MM.1S (cell line): Measurements from ENCODE around the gene PCSK1N.

Source experiments
- DNase-seq: peaks from one replicate; pipeline ENCODE4 v3.0.0-alpha.2; 2015
- H2AFZ ChIP-seq: fragments of 300-600 bp; sonication (generic); 2 replicates; pipeline ENCODE4 v1.6.0; 2016; ENCODE audit warnings: antibody characterized with exemption, low read length
- H3F3A ChIP-seq: fragments of 300-600 bp; sonication (generic); 2 replicates; pipeline ENCODE4 v1.6.1; 2016; ENCODE audit warnings: mild to moderate bottlenecking, antibody characterized with exemption, low read length, moderate library complexity, mixed read lengths; ENCODE audit not compliant: insufficient read depth
- H3K27ac ChIP-seq: fragments of 300-600 bp; sonication (generic); 2 replicates; pipeline ENCODE4 v1.5.1; 2016; ENCODE audit warnings: mild to moderate bottlenecking, low read length
- H3K27me3 ChIP-seq: fragments of 300-600 bp; sonication (generic); replicated peaks from 2 replicates; pipeline ENCODE4 v1.6.0; 2016; ENCODE audit warnings: low read length; ENCODE audit not compliant: insufficient read depth
- H3K36me3 ChIP-seq: fragments of 300-600 bp; sonication (generic); replicated peaks from 2 replicates; pipeline ENCODE4 v1.6.1; 2016; ENCODE audit warnings: mild to moderate bottlenecking, low read length, mixed read lengths; ENCODE audit not compliant: insufficient read depth
- H3K4me1 ChIP-seq: fragments of 300-600 bp; sonication (generic); 2 replicates; pipeline ENCODE4 v1.6.1; 2016; ENCODE audit warnings: low read length, mixed read lengths
- H3K4me2 ChIP-seq: fragments of 300-600 bp; sonication (generic); 2 replicates; pipeline ENCODE4 v1.6.0; 2016; ENCODE audit warnings: low read depth, low read length
- H3K4me3 ChIP-seq: fragments of 300-600 bp; sonication (generic); 2 replicates; pipeline ENCODE4 v1.5.1; 2016; ENCODE audit warnings: low read length, mixed read lengths
- H3K79me2 ChIP-seq: fragments of 300-600 bp; sonication (generic); 2 replicates; pipeline ENCODE4 v1.6.1; 2016; ENCODE audit warnings: mixed run types, low read length, mixed read lengths
- H3K9ac ChIP-seq: fragments of 300-600 bp; sonication (generic); 2 replicates; pipeline ENCODE4 v1.6.1; 2016; ENCODE audit warnings: low read length, mixed read lengths
- H3K9me2 ChIP-seq: fragments of 300-600 bp; sonication (generic); replicated peaks from 2 replicates; pipeline ENCODE4 v1.6.1; 2016; ENCODE audit warnings: mild to moderate bottlenecking, low read length, mixed read lengths; ENCODE audit not compliant: insufficient read depth
- H3K9me3 ChIP-seq: fragments of 300-600 bp; sonication (generic); replicated peaks from 2 replicates; pipeline ENCODE4 v1.6.1; 2016; ENCODE audit warnings: mild to moderate bottlenecking, low read length, mixed read lengths; ENCODE audit not compliant: insufficient read depth
- H4K20me1 ChIP-seq: fragments of 300-600 bp; sonication (generic); 2 replicates; pipeline ENCODE4 v1.6.1; 2016; ENCODE audit warnings: mild to moderate bottlenecking, low read length, moderate library complexity, mixed read lengths; ENCODE audit not compliant: insufficient read depth
- EZH2 ChIP-seq: fragments of 300-600 bp; sonication (generic); optimal IDR thresholded peaks from 2 replicates; pipeline ENCODE3; 2017; ENCODE audit warnings: low read depth, mild to moderate bottlenecking, antibody characterized with exemption, low read length, mixed read lengths
- EZH2phosphoT487 ChIP-seq: fragments of 300-600 bp; sonication (generic); IDR thresholded peaks from 2 replicates; pipeline ENCODE4 v1.6.1; 2018; ENCODE audit warnings: antibody characterized with exemption, low read length
- TF ChIP-seq, protein P1 (sequence below): fragments of 300-600 bp; sonication (generic); IDR thresholded peaks from 2 replicates; pipeline ENCODE4 v1.5.1; 2016; ENCODE audit warnings: antibody characterized with exemption, low read length, mixed read lengths

PCSK1N gene

DNA sequence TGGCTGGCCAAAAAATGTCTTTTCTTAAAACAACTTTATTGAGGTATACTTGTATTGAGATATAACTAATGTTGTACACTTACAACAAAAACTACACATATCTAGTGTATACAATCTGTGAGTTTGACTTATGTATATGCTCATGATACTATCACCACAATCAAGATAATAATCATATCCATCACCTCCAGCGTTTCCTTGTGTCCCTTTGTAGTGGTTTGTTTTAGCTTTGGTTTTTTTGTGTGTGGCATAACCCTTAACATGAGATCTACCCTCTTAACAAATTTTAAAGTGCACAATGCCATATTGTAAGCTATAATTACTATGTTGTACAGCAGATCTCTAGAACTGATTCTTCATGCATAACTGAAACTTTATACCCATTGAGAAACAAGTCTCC, 13.4 kb upstream of the PCSK1N start:
- H3K4me3 ChIP-seq = no peak overlapping the region
- H3K4me1 ChIP-seq = no peaks in the 10 kb centered on the region

DNA sequence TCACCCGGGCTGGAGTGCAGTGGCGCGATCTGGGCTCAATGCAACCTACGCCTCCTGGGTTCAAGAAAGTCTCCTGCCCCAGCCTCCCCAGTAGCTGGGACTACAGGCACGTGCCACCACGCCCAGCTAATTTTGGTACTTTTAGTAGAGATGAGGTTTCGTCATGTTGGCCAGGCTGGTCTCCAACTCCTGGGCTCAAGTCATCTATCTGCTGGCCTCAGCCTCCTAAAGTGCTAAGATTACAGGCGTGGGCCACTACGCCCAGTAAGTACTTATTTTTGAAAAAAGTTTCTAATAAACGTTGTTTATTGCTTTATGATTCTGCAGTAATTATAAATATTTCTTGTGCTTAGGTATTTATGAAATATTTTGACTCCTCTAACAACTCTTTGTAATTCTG, 4.3 kb upstream of the PCSK1N start:
- Histone ChIP-seq H4K20me1 (no peaks in the 10 kb centered on the region), H3K4me2 (no peak overlapping the region), H3K27me3 (no peaks in the 10 kb centered on the region), H3F3A (no peaks in the 10 kb centered on the region), H3K4me1 (no peaks in the 10 kb centered on the region), H3K4me3 (no peak overlapping the region), H3K9ac (no peak overlapping the region), H2AFZ (no peak overlapping the region), H3K79me2 (no peaks in the 10 kb centered on the region), H3K9me2 (no peaks in the 10 kb centered on the region), H3K27ac (no peak overlapping the region), H3K9me3 (no peaks in the 10 kb centered on the region), H3K36me3 (no peaks in the 10 kb centered on the region)
- TF ChIP-seq EZH2phosphoT487 (no peak), EZH2 (no peak)
- TF ChIP-seq, protein P1, sequence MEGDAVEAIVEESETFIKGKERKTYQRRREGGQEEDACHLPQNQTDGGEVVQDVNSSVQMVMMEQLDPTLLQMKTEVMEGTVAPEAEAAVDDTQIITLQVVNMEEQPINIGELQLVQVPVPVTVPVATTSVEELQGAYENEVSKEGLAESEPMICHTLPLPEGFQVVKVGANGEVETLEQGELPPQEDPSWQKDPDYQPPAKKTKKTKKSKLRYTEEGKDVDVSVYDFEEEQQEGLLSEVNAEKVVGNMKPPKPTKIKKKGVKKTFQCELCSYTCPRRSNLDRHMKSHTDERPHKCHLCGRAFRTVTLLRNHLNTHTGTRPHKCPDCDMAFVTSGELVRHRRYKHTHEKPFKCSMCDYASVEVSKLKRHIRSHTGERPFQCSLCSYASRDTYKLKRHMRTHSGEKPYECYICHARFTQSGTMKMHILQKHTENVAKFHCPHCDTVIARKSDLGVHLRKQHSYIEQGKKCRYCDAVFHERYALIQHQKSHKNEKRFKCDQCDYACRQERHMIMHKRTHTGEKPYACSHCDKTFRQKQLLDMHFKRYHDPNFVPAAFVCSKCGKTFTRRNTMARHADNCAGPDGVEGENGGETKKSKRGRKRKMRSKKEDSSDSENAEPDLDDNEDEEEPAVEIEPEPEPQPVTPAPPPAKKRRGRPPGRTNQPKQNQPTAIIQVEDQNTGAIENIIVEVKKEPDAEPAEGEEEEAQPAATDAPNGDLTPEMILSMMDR = no peak
- DNase-seq = no peak

More for the DNA sequence above, 13.4 kb upstream of the PCSK1N start:
- no peaks in the 10 kb centered on the region for H3K79me2 ChIP-seq
- H3F3A ChIP-seq = no peaks in the 10 kb centered on the region
- no peak overlapping the region for H3K9ac ChIP-seq
- H3K27ac ChIP-seq = no peak overlapping the region
- TF ChIP-seq, protein P1 = no peak
- no peak for TF ChIP-seq EZH2phosphoT487
- no peak for TF ChIP-seq EZH2
- no peaks in the 10 kb centered on the region for H3K27me3 ChIP-seq
- no peaks in the 10 kb centered on the region for H3K9me3 ChIP-seq
- H3K4me2 ChIP-seq = no peak overlapping the region
- H4K20me1 ChIP-seq = no peaks in the 10 kb centered on the region
- H3K36me3 ChIP-seq = no peaks in the 10 kb centered on the region
- H3K9me2 ChIP-seq = no peaks in the 10 kb centered on the region
- DNase-seq = no peak
- no peak overlapping the region for H2AFZ ChIP-seq

DNA sequence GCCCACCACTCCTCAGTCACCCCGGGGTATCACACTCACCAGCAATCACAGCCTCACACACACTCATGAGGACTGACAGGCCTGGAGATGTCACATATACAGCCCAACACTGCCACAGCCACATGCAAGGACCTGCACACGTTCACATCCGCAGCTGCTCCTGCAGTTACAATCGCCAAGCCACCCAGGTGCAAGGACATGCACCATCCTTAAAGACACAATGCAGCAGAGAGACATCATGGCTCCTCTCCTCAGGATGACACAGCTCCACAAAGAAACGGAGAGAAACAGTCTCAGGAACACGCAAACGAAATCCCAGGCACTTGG, 1.1 kb downstream of the PCSK1N start:
- Histone ChIP-seq H3K9me2 (no peaks in the 10 kb centered on the region), H3K9ac (no peak overlapping the region), H3K9me3 (no peaks in the 10 kb centered on the region), H3K79me2 (no peaks in the 10 kb centered on the region), H2AFZ (no peak overlapping the region), H3K27me3 (no peaks in the 10 kb centered on the region), H3K4me2 (peak overlapping the region; percentile 77; the same call in 1 of the 2 replicates), H3K4me1 (no peaks in the 10 kb centered on the region), H4K20me1 (no peaks in the 10 kb centered on the region), H3K4me3 (peak overlapping the region; percentile 48; the same call in 1 of the 2 replicates), H3K36me3 (no peaks in the 10 kb centered on the region), H3K27ac (no peak overlapping the region), H3F3A (no peaks in the 10 kb centered on the region)
- TF ChIP-seq EZH2 = no peak
- TF ChIP-seq EZH2phosphoT487 = no peak
- TF ChIP-seq, protein P1 = no peak
- DNase-seq = no peak
